ENCODE results near the gene KRTAP1-1.

The KRTAP1-1 gene

DNA sequence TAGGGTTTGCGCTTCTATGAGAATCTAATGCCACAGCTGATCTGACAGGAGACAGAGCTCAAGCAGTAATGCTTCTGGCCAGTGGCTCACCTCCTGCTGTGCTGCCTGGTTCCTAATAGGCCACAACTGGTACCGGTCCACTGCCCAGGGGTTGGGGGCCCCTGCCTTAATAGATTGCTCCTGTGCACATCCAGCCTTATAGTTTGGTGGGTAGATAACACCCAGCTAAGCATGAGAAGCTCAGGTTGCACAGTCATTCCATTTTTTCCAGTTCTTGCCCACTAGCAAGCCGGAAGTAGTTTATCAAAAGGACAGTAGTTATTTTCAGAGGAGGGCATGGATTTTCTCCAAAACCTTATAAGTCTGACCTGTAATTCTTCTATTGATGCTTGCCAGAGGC lies 21.8 kb downstream of the KRTAP1-1 start:
- H3K36me3 Mint-ChIP-seq (ENCODE audit: low read depth), result no peaks in the 10 kb centered on the region
- no peak overlapping the region for H3K4me3 Mint-ChIP-seq
- no peak for DNase-seq
- TF ChIP-seq, protein P1, sequence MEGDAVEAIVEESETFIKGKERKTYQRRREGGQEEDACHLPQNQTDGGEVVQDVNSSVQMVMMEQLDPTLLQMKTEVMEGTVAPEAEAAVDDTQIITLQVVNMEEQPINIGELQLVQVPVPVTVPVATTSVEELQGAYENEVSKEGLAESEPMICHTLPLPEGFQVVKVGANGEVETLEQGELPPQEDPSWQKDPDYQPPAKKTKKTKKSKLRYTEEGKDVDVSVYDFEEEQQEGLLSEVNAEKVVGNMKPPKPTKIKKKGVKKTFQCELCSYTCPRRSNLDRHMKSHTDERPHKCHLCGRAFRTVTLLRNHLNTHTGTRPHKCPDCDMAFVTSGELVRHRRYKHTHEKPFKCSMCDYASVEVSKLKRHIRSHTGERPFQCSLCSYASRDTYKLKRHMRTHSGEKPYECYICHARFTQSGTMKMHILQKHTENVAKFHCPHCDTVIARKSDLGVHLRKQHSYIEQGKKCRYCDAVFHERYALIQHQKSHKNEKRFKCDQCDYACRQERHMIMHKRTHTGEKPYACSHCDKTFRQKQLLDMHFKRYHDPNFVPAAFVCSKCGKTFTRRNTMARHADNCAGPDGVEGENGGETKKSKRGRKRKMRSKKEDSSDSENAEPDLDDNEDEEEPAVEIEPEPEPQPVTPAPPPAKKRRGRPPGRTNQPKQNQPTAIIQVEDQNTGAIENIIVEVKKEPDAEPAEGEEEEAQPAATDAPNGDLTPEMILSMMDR (IDR thresholded peaks at IDR 0.05), result no peak
- no peak overlapping the region for H3K27ac Mint-ChIP-seq
- H3K9me3 Mint-ChIP-seq, result peaks cover 5% of the 10 kb centered on the region
- no peaks in the 10 kb centered on the region for H3K27me3 Mint-ChIP-seq (ENCODE audit: low read depth, poor library complexity)
- H3K4me1 Mint-ChIP-seq, result no peaks in the 10 kb centered on the region

DNA sequence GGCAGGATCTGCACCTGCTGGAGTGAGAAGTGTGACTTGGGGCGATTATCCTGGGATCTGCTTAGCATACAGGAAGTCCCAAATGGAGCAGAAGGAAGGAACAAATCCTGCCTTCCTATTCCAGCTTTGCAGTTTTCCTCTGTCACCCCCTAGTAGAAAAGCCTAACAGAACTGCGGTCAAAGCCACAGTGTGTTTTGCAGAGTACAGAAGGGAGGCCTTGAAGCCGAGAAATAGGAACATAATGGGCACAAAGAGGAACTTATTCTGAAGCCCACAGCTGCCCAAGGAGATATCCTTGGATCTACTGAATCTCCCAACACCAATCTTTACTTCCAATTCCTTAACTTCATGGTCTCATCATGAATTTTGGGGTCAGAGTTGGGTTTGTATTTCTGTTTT lies 22.7 kb downstream of the KRTAP1-1 start:
- Mint-ChIP-seq H3K4me1 (no peaks in the 10 kb centered on the region), H3K27me3 (ENCODE audit: low read depth, poor library complexity) (no peaks in the 10 kb centered on the region), H3K27ac (no peak overlapping the region), H3K4me3 (no peak overlapping the region), H3K9me3 (peaks cover 5% of the 10 kb centered on the region), H3K36me3 (ENCODE audit: low read depth) (no peaks in the 10 kb centered on the region)
- no peak for DNase-seq
- TF ChIP-seq, protein P1 (IDR thresholded peaks at IDR 0.05), result no peak

DNA sequence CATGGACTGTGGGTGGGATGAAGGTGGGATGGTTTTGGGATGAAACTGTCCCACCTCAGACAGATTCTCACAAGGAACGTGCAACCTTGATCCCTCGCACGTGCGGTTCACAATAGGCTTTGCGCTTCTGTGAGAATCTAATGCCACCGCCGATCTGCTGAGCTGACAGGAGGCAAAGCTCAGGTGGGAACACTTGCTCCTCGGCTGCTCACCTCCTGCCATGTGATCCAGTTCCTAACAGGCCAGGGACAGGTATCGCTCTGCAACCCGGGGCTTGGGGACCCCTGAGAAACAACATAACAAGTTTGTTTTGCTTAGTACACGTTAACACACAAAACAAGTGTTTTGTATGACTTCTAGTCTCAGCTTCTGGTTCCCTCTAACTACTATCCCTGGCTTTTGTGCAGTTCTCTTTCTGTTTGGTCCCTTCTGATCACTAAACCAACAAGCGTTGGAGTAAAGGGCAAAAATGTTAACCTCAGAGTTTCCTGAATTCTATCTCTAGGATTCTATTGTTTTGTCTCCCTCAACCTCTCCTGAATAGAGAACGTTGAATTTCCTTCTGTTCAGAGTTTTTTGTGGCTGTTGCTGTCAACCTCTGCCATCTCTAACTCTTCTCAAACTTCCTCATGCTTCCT lies 24.6 kb downstream of the KRTAP1-1 start:
- Mint-ChIP-seq H3K27me3 (ENCODE audit: low read depth, poor library complexity) (no peaks in the 10 kb centered on the region), H3K36me3 (ENCODE audit: low read depth) (no peaks in the 10 kb centered on the region), H3K4me3 (no peak overlapping the region), H3K27ac (peak overlapping the region; percentile 37), H3K9me3 (no peaks in the 10 kb centered on the region), H3K4me1 (no peaks in the 10 kb centered on the region)
- DNase-seq, result no peak
- TF ChIP-seq, protein P1 (IDR thresholded peaks at IDR 0.05), result no peak

DNA sequence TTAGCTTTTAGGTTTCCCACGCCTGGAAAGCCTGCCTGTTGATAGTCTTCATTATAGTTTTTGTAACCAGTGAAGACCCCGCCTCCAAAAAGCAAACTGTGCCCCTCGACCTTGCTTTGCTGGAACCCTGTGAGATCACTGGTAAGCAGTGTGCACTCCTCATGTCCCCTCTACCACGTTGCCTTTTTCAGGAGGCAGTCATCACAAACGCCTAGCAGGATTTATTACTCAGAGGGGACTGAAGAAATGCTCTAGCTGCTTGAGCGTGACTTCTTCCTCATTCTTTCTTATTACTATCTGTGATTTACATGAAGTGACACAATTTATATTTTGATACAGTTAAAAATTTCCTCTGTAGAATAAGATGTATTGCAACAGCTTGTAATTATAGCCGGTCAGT lies 25.8 kb downstream of the KRTAP1-1 start:
- no peaks in the 10 kb centered on the region for H3K27me3 Mint-ChIP-seq (ENCODE audit: low read depth, poor library complexity)
- no peak for DNase-seq
- TF ChIP-seq, protein P1 (IDR thresholded peaks at IDR 0.05), result no peak
- H3K36me3 Mint-ChIP-seq (ENCODE audit: low read depth), result no peaks in the 10 kb centered on the region
- no peaks in the 10 kb centered on the region for H3K4me1 Mint-ChIP-seq
- H3K27ac Mint-ChIP-seq, result no peak overlapping the region
- no peak overlapping the region for H3K4me3 Mint-ChIP-seq
- no peaks in the 10 kb centered on the region for H3K9me3 Mint-ChIP-seq

DNA sequence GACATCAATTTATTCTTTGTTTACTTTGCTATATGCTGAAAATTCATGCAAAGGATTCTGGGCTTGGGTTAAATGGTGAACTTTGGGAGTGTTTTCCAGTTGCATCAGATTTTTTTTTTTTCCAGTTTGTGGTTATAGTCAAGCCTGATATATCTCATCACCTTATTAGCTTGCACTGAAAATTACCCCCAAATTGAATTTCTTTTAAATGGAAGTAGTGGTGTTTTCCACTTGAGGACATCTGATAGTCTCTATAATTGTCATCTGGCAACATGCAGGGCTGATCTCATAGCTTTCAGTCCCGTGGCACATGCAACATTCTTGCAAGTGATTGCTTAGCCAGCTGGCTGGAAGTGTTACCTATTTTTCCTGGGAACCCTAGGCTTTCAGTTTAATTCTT lies 27.6 kb downstream of the KRTAP1-1 start:
- no peak overlapping the region for H3K27ac Mint-ChIP-seq

DNA sequence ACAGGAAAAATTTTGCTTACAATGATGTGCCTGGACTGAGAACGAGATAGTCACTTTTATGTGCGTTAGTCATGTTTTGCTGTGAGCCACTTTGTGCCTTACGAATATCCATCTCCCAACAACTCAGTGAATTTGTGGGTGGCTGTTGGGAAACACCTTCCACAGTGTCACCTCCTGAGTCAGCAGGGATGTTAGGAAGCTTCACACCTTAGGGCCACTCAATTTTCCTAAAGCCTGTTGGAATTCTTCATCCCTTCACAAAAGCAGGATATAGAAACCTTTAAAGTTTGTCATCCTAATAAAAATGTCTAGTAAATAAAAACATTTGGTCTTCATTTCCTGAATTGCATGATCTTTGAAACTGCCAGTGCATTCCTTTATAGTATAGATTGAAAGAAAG lies 28.1 kb downstream of the KRTAP1-1 start:
- no peaks in the 10 kb centered on the region for H3K27me3 Mint-ChIP-seq (ENCODE audit: low read depth, poor library complexity)
- TF ChIP-seq, protein P1 (IDR thresholded peaks at IDR 0.05), result no peak
- no peaks in the 10 kb centered on the region for H3K4me1 Mint-ChIP-seq
- H3K27ac Mint-ChIP-seq, result no peak overlapping the region
- no peaks in the 10 kb centered on the region for H3K9me3 Mint-ChIP-seq
- H3K4me3 Mint-ChIP-seq, result no peak overlapping the region
- DNase-seq, result no peak
- H3K36me3 Mint-ChIP-seq (ENCODE audit: low read depth), result no peaks in the 10 kb centered on the region

More for the DNA sequence above, 27.6 kb downstream of the KRTAP1-1 start:
- Mint-ChIP-seq H3K4me3 (no peak overlapping the region), H3K9me3 (no peaks in the 10 kb centered on the region), H3K36me3 (ENCODE audit: low read depth) (no peaks in the 10 kb centered on the region), H3K4me1 (no peaks in the 10 kb centered on the region), H3K27me3 (ENCODE audit: low read depth, poor library complexity) (no peaks in the 10 kb centered on the region)
- DNase-seq, result no peak
- TF ChIP-seq, protein P1 (IDR thresholded peaks at IDR 0.05), result no peak

Data from nephron progenitor cell (in vitro differentiated cells).